Endothelial cell of umbilical vein (primary cell): ENCODE data around the gene CACNA2D3.

Source experiments
- CTCF ChIP-seq, 2 donors: IDR thresholded peaks; 1 replicate in 1 of 2; 2 replicates in 1 of 2; pipeline ENCODE4 v1.5.1; 2011; ENCODE audit warnings: low read length in 2 of 2, mild to moderate bottlenecking in 2 of 2, moderate library complexity in 2 of 2, control low read depth in 1 of 2, inconsistent platforms in 1 of 2, low read depth in 1 of 2; ENCODE audit not compliant: insufficient read depth in 1 of 2; ENCODE audit errors: extremely low read depth in 1 of 2
- EZH2 ChIP-seq: IDR thresholded peaks from 2 replicates; pipeline ENCODE4 v1.6.1; 2012; ENCODE audit warnings: borderline replicate concordance, low read depth, mild to moderate bottlenecking, moderate library complexity, low read length, inconsistent platforms; ENCODE audit not compliant: severe bottlenecking
- JUN ChIP-seq: IDR thresholded peaks from 2 replicates; pipeline ENCODE4 v1.6.1; 2011; ENCODE audit warnings: borderline replicate concordance, low read depth; ENCODE audit not compliant: insufficient read length, insufficient read depth
- MYC ChIP-seq: IDR thresholded peaks from one replicate; pipeline ENCODE4 v1.6.1; 2011; ENCODE audit warnings: mild to moderate bottlenecking, low read depth, low read length
- POLR2A ChIP-seq: IDR thresholded peaks from 2 replicates; pipeline ENCODE4 v1.6.1; 2012; ENCODE audit warnings: low read depth, mild to moderate bottlenecking, control low read depth, low read length
- POLR2AphosphoS5 ChIP-seq: IDR thresholded peaks from 2 replicates; pipeline ENCODE4 v1.6.1; 2012; ENCODE audit warnings: low read depth, mild to moderate bottlenecking, control low read depth, low read length, moderate library complexity; ENCODE audit not compliant: insufficient read depth

GRCh38 chr3:54530091-54530490 is 407.7 kb downstream of the CACNA2D3 start:
- no peak for TF ChIP-seq EZH2
- TF ChIP-seq CTCF (IDR thresholded peaks at IDR 0.05; ENCODE audit: extremely low read depth in 1 of 2, insufficient read depth in 1 of 2, low read depth in 1 of 2, low read length in 2 of 2): no peak
- TF ChIP-seq POLR2AphosphoS5: no peak
- TF ChIP-seq POLR2A: no peak
- no peak for TF ChIP-seq MYC
- TF ChIP-seq JUN: no peak
